ENCODE data around the gene CHRM4.
A peak's percentile ranks its signal among the peaks of the same experiment; 100 is the strongest.

Gene CHRM4

DNA sequence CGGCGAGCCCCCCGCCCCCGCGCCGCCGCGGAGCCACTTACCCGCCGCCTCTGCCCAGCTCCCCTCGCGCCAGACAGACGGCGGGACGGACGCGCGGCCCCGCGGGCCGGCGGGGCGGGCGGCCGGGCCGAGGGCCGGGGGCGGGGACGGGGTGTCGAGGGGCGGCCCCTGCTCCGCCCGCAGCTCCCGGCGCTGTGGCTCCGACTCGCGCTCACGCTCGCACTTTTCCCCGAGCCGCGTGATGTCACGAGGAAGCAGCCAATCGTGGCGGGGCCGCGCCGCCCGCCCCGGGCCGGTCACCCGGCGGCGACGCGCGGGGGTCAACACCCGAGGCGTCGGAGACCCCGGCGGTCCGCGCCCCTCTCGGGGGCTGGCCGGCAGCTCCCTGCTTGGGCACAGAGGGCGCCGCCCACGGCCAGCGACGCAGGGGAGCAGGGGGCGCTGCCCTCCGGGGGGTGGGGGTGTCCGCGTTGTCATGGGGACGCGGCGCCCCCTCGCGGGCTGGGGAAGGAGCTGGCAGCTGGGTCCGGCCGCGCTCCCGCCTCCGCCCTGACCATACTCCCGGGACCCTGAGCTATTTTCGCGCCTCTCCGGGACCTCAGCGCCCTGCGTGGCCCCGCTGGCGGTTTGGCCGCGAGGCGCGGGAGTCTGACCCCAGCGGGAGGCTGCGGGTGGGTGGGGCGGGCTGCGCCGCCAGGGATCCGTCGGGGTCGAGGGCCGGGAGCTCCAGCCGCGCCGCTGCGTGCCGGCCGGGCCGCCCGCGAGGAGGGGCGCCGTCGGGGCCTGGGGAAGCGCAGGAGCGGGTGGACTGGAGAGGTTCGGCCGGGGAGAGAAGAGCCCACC, at the start of gene CHRM4:
Gene CHRM4 (minus strand): TSS at position 199 of the 843 bp plus-strand sequence. CDS start 5,219 bp downstream, outside the sequence.
- no peak for DNase-seq (ENCODE audit: low spot score)

DNA sequence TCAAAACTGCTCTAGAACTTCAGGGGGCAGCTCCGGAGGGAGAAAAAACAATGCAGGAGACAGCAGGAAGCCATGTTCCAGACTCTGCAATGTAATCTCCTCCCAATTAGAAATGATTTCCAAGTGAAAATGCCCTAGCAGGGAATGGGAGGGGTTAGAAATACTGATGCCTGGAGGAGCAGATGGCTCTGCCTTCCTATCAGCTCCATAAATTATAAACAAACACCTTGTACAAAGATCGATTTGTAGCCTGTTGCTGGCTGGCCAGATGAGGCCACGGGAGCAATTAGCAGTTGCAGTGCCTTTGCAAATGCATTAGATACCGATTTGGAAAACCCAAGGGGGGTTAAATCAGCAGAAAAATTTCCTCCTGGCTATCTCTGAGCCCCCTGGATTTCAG, 46.6 kb upstream of the CHRM4 start:
- no peak for DNase-seq (ENCODE audit: low spot score)

DNA sequence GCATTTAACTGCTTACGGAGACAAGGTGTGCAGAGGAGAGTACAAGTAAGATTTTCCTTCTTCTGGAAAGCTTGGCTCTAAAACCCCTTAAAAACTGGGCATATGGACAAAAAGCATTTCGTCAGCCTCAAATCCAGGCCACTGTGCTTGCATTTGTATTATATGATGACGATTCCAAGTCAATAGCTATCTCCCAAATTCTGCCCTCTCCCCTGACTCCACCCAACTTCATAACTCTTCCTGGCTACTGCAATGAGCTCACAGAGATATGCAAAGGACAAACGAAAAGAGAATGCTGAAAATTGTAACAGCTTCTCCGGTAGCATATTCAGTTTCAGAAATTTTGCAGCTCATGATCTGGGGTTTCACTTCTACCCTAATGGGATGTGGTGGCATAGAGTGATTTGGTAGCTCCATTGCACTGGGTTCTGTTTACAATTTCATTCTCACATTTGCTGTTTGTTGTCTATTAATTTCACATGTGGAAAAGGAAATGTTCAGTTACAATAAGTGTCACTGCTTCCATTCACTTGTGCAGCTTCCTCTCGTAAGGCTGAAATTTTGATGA, 45.6 kb upstream of the CHRM4 start:
- DNase-seq (ENCODE audit: low spot score), result no peak

DNA sequence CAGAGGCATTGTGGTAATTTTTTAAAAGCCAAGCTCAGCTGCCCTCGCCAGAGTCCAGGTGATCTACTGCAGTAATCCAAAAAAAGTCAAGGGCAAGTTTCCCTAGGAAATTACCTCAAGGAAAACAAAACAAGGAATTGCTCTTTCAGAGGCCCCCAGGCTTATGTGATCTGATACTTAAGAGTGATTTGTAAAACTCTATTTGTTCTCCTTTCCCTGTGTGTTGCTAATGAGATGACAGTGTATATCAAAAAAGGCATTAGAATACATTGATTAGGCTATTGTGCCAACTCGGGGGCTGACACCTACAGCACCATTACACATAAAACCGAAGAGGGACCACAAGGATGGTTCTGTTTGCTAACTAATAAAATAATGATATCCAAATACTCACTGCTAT, 44.5 kb upstream of the CHRM4 start:
- no peak for DNase-seq (ENCODE audit: low spot score)

DNA sequence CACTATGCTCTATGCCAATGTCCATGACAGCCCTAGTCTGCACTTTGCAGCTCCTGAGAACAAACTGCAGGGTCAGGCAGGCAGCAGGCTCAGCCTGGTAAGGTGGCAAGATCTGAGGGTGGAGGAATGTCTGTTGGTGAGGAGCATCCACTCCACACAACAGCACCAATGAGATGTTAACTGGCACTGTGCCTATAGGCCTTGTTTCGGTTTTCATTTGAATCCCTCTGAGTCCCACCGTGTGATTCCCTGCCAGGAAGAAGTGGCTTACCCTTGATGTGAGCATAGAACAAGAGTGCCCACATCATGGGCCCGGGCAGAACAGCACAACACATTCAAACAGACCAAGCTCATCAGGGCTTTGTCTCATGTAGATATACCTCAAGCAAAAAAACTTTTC, 44.1 kb upstream of the CHRM4 start:
- no peak for DNase-seq (ENCODE audit: low spot score)

DNA sequence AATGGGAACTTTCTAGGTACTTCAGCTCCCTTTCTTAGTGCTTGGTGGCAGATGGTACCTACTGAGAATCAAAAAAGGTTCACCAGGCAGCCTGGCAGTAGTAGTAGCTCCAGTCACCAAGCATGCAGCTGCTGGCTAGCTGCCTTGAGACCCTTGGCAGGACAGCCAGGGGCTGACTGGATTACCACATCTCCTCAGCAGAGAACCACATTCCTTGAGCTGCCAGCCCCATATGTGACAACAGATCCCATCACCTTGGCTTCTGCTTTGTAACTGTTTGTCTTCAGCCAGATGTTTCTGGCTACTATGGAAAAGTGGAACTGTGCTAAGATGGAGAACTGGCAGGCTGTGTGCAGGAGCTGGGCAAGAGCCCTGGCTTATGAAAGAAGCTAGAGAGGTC, 39.6 kb upstream of the CHRM4 start:
- DNase-seq (ENCODE audit: low spot score), result no peak

DNA sequence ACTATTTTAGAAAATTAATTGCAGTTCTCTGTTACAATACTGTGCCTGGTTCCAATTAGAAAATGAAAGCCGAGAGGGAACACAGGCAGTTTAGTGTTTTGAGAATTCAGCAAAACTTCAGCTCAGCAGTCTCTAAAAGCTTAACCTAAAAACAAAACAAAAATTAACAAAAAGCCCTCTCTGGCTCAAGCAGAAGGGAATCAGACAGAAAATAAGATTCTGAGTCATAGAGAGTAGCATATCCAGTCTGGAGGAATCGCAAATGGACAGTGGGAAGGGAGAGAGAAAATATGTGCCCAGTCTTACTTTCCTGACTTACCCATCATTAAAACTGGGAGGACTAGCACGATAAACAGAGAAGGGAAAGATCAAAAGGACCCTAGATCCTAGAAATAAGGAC, 38.1 kb upstream of the CHRM4 start:
- peak; percentile 30 for DNase-seq (ENCODE audit: low spot score)

DNA sequence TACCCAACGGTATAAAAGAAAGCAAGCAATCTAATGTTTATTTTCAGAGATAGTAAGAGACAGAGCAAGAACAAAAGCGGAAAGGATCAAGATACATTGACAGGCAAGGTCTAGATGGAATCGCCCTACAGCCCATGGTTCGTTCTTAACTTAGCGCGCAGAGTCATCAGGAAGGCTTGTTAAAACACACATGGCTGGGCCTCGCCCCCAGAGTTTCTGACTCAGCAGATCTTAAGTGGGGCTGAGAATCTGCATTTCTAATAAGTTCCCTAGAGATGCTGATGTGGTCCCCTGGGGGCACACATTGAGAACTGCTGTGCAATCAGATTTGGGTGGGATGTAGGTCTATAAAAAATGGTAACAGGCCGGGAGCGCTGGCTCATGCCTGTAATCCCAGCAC, 35.8 kb upstream of the CHRM4 start:
- no peak for DNase-seq (ENCODE audit: low spot score)

DNA sequence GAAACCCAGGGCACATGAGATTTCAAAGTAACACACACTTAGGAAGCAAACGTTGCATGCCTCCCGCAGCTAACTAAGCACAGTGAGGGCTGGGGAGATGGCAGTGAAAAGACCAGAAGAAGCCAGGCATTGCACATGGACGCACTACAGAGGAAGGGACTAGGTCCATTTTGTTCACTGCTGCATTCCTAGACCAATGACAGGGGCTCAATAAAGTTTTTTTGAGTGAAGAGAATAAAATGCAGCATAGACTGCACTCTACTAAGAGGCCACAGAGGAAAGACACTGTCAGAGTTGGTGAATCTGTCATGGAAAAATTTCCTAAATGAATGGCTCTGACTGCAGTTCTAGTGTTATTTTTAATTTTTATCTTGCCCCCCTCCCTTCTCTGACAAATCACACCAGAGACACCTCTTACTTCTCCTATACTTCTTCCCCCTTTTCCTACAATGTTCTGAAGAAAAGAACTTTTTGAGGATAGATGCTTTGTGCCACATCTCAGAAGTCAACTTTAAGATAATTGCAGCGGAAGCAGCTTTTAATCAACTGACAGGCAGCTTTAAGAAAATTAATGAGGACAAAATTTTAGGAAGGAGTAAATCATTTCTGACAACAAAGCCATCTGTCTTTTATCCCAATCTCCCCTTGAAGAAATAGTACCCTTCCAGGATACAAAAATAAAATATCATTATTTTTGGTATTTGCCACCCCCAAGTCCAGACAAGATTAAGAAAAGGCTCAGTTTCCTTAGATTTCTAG, 34.8 kb upstream of the CHRM4 start:
- DNase-seq (ENCODE audit: low spot score), result no peak

DNA sequence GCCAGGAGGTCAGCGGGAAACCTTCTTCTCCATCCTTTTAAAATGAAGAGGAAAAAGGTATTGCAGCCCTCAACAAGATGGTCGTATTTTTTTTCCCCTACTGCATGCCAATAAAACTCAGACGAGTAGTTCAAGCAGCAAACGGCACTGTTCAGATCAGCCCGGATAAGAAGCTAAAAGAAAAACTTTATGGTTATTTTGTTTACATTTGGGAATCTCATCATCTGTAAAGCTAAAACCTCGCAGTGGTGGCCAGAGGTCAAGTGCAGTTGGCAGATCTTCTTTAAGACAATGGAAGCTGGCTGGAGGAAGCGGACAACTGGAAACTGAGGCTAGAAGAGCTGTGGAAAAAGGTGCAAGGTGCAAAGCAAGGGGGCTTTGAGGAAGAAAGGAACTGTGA, 31.0 kb upstream of the CHRM4 start:
- no peak for DNase-seq (ENCODE audit: low spot score)

DNA sequence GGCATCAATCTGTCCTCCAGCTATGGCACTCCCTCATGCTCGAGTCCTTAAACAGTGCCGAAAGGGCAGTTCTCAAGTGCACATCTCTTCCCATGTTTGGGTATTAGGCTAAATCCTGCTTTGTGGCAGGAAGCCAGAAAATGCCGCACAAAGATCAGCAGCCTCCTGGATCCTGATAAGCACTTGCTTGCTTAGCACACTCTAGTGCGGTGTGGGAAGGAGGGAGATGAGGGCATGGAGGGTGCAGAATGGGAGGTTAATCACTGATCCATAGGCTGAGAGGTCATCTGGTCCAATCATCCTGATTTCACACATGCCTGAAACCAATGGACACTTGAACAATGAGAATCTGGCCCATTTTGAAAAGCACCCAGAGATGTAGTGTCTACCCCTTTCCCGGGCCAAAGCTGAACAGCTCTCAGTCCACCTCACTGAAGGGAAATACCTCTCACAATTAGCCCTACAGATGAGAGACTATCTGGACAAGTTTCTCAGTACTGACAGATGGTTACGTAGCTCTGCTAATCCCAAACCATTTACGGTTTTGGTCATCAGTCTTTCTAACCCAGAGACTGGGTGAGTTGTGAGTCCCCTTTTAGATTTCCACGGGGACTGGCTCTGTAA, 29.8 kb upstream of the CHRM4 start:
- no peak for DNase-seq (ENCODE audit: low spot score)

DNA sequence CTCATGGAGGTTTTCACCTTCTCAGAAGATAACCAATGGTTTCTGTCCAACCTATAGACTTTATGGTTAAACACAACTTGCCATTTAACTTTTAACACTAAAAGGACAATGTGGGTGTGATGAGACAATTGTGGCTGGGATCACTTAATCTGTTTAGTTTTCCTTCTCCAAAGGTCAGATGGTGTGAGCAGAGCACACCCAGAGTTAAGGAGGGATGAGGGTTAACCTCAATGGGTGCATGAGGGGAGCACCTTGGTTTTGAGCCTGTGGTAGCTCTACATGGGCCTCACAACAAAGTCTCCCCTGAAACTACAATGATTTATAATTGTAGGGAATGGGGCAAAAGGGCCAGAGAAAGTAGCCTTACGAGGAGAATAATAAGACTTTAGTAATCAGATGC, 28.9 kb upstream of the CHRM4 start:
- no peak for DNase-seq (ENCODE audit: low spot score)

DNA sequence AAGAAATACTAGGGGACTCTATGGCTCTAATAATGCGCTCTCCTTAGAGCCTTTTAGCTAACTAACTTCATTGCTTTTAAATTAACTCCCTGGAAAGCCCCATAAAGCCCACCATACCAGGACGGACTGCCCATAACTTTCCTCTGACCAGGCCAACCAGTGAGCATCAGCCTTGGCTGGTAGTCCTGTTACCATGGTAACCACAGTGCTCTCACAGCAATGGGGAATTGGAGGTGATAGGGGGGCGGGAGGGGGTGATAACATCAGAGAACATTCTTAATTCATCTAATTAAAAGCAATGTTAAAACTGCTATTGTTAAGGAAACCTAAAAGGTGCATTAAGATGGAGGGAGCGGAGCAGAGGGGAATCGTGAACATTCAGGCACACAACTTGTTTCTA, 27.2 kb upstream of the CHRM4 start:
- no peak for DNase-seq (ENCODE audit: low spot score)

DNA sequence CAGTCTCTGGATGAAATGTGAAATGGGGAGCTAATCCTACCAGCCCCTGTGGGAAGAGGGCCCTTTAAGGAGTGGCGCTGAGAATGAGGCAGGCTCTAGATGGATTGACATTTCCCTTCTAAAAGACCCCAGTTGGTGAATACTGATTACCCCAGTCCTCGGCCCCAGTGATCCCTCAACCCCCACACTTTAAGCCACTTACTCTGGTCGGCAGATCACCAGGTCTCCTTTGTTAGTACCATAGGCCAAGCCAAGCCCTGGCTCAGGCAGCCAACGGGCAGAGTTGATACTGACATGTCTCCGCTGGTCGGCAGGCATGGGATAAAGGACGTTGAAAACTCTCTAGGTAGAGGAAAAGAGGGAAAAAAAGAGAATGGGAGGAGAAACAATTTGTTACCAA, 26.1 kb upstream of the CHRM4 start:
- DNase-seq (ENCODE audit: low spot score), result no peak

DNA sequence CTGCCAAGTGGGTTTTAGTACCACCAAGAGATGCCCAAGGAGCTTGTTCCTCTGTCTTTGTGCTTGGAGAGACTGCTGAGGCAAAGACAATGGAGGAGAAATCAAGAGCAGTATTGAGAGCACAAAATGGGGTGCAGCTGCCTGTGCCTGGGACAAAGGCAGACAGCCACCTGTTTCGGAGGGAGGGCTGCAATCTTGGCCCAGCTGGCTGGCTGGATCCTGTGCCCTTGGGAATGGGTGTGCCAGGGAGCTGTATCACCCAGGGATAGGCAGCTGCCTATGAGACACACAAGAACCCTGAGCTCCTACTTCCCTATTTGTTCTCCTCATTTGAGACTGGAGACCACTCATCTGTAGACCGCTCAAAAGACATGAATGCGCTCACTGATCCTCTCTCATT, 23.3 kb upstream of the CHRM4 start:
- no peak for DNase-seq (ENCODE audit: low spot score)

DNA sequence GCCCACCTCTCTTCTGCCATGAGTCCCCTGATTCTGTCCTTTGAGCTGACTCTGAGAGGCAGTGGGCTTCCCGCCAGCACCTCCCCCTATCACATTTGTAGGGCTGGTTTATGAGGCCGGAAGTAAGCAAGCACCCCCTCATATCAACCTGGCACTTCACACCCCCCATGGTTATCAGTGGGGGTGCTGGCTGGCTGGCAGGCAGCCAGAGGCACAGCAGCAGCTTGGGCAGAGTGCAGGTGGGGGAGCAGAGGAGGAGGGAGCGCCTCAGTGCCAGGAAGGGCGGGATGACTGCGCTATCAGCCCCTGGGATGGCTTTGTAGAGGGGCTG, 22.9 kb upstream of the CHRM4 start:
- no peak for DNase-seq (ENCODE audit: low spot score)

DNA sequence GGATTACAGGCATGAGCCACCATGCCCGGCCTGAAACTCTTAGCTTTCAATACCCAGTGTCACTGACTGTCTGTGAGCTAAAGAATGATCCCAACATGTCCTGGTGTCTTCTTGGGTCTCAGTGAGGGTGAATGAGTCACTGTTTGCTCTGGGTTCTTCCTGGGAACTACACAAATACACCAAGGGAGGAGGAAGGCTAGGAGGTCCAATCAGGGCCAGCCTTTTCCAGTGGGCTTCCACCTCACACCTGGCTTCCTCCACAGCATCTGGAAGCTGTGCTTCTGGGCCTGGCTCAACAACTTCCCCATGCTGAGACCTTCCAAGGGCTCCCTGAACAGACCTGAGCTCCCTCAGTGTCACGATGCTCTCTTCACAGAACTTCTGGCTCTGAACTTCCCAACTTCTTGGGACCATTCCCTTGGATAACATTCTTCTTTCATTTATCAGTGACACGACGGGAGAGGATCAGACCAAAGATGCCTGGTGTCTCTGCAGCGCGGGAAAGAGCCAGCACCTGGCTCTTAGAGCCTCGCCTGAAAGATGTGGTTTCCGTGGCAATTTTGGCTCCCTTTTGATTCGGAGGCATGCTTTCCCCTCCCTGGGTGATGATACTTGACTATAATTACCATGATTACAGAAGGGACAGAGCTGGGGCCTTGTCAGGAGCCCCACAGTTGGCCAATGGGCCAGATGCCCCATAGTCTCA, 22.3 kb upstream of the CHRM4 start:
- no peak for DNase-seq (ENCODE audit: low spot score)

DNA sequence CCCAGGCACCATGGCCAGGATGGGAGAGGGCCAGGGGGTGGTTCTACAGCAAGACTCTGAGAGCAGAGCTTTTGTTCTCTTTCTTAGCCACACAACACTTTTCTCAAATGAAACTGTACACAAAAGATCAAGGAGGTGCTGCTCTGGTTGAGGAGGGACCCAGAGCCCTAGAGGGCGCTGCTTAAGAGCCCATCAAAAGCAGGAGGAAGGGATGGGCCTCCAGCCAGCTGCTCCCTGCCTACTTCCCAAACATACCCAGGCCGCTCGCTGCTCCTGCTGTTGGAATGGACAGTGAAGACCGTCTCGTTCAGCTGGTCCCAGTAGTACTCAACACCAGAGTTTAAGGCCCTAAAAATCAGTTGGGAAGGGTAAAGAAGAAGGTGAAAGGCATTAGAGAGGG, 18.4 kb upstream of the CHRM4 start:
- DNase-seq (ENCODE audit: low spot score), result no peak

DNA sequence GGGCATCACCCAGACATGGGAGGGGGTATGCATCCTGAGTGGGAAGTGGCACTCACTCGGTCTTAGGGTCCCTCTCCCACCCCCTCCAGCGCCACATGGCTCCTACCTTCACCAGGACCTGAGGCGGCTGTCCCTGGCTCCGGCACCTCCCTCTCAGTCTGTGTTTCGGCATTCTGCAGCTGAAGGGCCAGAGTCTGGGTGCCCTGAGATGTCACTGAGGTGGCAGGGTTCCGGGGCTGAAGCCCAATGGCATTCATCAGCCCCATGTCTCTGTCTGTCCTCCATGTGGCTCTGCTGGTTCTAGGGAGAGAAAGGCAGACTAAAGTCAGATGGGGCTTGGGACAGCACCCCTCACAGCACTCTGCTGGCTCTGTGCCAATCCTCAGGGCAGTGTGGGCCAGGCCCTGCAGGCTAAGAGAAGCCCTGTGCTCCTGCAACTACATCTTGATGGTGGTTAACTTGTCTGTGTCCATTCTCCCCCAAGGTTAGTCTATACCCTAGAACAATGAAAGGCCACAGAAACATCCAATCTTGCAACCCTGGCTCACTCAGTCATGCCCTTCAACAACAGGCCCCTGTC, 16.9 kb upstream of the CHRM4 start:
- DNase-seq (ENCODE audit: low spot score), result no peak

DNA sequence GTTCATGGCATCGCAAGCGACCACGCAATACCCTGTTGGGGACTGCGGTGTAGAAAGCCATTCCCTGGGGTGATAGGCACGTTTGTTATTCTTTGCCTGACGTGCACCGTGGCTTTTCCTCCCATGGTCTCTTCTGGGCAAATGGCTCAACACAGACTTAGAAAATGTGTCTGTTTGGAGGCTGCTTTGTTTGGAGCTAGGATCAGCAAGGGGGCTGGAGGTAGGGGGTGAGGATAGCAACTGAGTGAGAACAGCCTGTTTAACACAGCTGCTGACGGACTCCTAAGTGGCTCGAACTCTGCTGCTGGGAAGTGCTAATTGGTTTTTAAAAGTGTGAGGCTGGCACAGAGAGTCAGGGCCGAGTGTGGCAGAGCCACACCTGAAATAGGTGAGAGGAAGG, 16.1 kb upstream of the CHRM4 start:
- no peak for DNase-seq (ENCODE audit: low spot score)

DNA sequence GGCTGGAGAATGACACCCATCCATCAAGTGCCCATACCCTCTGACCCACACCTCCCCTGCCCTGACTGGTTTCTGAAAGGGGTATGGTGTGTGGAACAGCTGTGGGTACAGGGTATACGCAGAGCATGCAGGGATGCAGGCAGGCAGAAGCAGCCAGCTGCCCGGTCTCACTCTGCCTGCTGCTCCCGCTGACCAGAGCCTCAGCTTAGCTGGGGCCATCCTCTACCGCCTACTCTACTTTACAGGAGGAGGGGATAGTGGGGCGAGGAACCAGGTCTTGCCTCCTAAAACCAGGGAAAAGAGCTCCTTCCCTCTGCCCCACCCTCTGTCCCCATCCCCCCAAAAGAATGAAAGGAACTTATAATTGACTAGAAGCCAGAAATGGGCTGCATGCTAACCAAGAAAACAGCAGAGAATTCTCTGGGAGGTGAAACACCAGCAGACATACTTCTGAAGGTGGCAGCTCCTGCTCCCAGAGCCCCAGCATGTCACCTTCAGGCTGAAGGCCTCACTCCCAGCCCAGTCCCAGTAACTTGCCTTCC, 13.0 kb upstream of the CHRM4 start:
- DNase-seq (ENCODE audit: low spot score), result no peak

Data from AG08395 (cell line).